Upper lobe of right lung (tissue), 1 donor: ENCODE data around the gene DMRT1. TPM values are rescaled to one million over a fixed set of nuclear protein-coding genes. Genes with fewer than 3 reads are reported as not detected.

Source experiments
- ATAC-seq: fragments of 200-7000 bp; cut with Tn5 transposase; one replicate; pipeline ENCODE4 v1.9.1; 2020; ENCODE audit warnings: mild to moderate bottlenecking, moderate library complexity
- DNase-seq: peaks from one replicate; pipeline ENCODE4 v3.0.0-alpha.2; 2020
- H3K27ac ChIP-seq: fragments of 200-600 bp; one replicate; pipeline ENCODE4 v1.8.0; 2022
- H3K27me3 ChIP-seq: fragments of 200-600 bp; one replicate; pipeline ENCODE4 v1.8.0; 2022; ENCODE audit warnings: mild to moderate bottlenecking
- H3K36me3 ChIP-seq: fragments of 200-600 bp; one replicate; pipeline ENCODE4 v1.8.0; 2022
- H3K4me1 ChIP-seq: fragments of 200-600 bp; one replicate; pipeline ENCODE4 v1.8.0; 2022
- H3K4me3 ChIP-seq: fragments of 200-600 bp; one replicate; pipeline ENCODE4 v1.8.0; 2022; ENCODE audit warnings: mild to moderate bottlenecking
- H3K9me3 ChIP-seq: fragments of 200-600 bp; one replicate; pipeline ENCODE4 v1.8.0; 2022
- CTCF ChIP-seq: fragments of 200-600 bp; IDR thresholded peaks from one replicate; pipeline ENCODE4 v1.8.0; 2022; ENCODE audit warnings: antibody characterized with exemption
- intact Hi-C: fragments of 100-400 bp; cut with DNase I; formaldehyde crosslinking; loops from one replicate; pipeline ENCODE4 v1.11.0; 2022
- total RNA-seq: library from RNA; stranded (reverse); fragmentation: NEBNext Ultra II Directional; extraction: Animal tissue kit (Norgen Biotek cat#: 25700); gene quantifications from one replicate; pipeline ENCODE4 v1.2.1, GENCODE V29; 2021
- donor health status: DM: no; HTN: yes; CAD: no; lungs with severe emphysema.

DMRT1 gene
- total RNA-seq, 1 donor from 2014 or later = not detected

- no peaks in the 10 kb centered on the region for H3K9me3 ChIP-seq
- no peak within 1 kb of the TSS for H3K4me3 ChIP-seq
- H3K4me1 ChIP-seq = peaks cover 18% of the 10 kb centered on the region
- no peak for TF ChIP-seq CTCF
- H3K27ac ChIP-seq = no peak within 1 kb of the TSS
- ATAC-seq (no peak), DNase-seq (no peak)
- intact Hi-C loops = no loop called here
- H3K36me3 ChIP-seq = no peaks in the 10 kb centered on the region
- H3K27me3 ChIP-seq = peaks cover 98% of the 10 kb centered on the region
These were observed 134.9 kb downstream of the DMRT1 start, which contains the start of gene DMRT3 for GRCh38 chr9:976258-976942. Gene DMRT3 (plus strand): TSS chr9:976655. CDS start chr9:977002, 347 bp downstream.

- Histone ChIP-seq H3K9me3 (no peaks in the 10 kb centered on the region), H3K27ac (no peak overlapping the region), H3K36me3 (no peaks in the 10 kb centered on the region), H3K4me3 (no peak overlapping the region), H3K27me3 (peaks cover 98% of the 10 kb centered on the region), H3K4me1 (peaks cover 11% of the 10 kb centered on the region)
- intact Hi-C loops = no loop called here
- DNase-seq (no peak), ATAC-seq (peak; percentile 35)
- no peak for TF ChIP-seq CTCF
These were observed 135.7 kb downstream of the DMRT1 start for GRCh38 chr9:976943-977837.

GRCh38 chr9:977838-978830 is 136.6 kb downstream of the DMRT1 start:
- TF ChIP-seq CTCF = no peak
- H3K4me1 ChIP-seq = peaks cover 6% of the 10 kb centered on the region
- H3K27me3 ChIP-seq = peaks cover 98% of the 10 kb centered on the region
- ATAC-seq (no peak), DNase-seq (no peak)
- no peaks in the 10 kb centered on the region for H3K9me3 ChIP-seq
- no peak overlapping the region for H3K27ac ChIP-seq
- H3K36me3 ChIP-seq = no peaks in the 10 kb centered on the region
- H3K4me3 ChIP-seq = no peak overlapping the region
- intact Hi-C loops = no loop called here

- Histone ChIP-seq H3K4me3 (no peak overlapping the region), H3K4me1 (peaks cover 6% of the 10 kb centered on the region), H3K27me3 (peaks cover 98% of the 10 kb centered on the region), H3K9me3 (no peaks in the 10 kb centered on the region), H3K36me3 (no peaks in the 10 kb centered on the region), H3K27ac (no peak overlapping the region)
- TF ChIP-seq CTCF = no peak
- DNase-seq (no peak), ATAC-seq (no peak)
- intact Hi-C loops = no loop called here
These were observed 138.5 kb downstream of the DMRT1 start for GRCh38 chr9:979983-980382.

- DNase-seq (no peak), ATAC-seq (no peak)
- no peaks in the 10 kb centered on the region for H3K36me3 ChIP-seq
- no peak for TF ChIP-seq CTCF
- no peak overlapping the region for H3K4me3 ChIP-seq
- intact Hi-C loops = no loop called here
- no peaks in the 10 kb centered on the region for H3K9me3 ChIP-seq
- peaks cover 95% of the 10 kb centered on the region for H3K27me3 ChIP-seq
- no peak overlapping the region for H3K27ac ChIP-seq
- H3K4me1 ChIP-seq = peaks cover 6% of the 10 kb centered on the region
These were observed 139.1 kb downstream of the DMRT1 start for GRCh38 chr9:980640-981039.
